ENCODE data around the gene ZNF543. TPM values are rescaled to one million over a fixed set of nuclear protein-coding genes. Genes with fewer than 3 reads are reported as not detected.

Gene ZNF543
- total RNA-seq, 4 donors from 2014 or later = 5.9 to 31.2 (median 10.2) TPM

DNA sequence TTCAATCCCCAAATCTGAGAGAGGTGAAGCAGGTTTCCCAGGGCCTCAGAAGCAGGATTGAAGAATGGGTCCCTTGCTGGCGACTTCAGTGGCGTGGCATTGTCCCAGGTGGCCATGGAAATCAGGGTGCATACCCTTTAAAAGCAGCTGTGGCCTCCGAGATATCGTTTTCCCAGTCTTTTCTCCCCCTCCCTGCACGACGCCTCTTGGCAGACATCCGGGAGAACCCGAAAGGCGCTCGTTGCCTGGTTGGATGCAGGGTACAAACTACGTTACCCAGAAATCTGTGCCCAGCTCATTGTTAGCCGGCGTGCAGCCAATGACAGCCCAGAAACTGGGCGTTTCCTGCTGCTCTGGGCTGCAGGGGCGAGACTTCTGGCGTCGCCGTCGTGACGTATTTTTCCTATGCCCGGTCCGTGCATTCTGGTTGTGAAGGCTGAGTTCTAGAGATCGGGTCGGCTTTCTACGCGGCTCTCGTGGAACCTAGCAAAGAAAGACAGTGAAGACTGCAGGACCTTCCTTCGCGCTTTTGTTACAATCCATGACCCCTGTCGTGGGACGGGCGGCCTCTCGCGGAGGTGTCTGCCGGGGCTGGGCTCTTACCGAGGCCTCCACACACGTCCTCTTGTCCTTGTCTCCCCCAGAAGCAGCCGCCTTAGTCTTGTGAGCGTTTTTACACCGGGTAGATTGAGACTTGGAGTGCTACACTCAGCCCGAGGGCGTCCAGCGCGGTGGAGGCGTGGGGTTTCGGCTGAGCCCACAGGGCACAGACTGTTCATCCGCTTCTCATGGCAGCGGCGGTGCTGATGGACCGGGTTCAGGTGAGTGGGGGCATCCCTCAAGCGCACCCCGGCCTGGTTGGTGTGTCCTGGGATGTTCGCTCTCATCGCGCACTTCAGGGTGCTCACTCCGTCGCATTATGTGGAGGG, 30.9 kb downstream of the ZNF543 start, which contains the start of gene ZNF304:
ZNF304 (plus strand) TSS at position 395 of the 929 bp plus-strand sequence; CDS start at position 789, 394 bp downstream.
- Histone ChIP-seq H3K27ac (peak within 1 kb of the TSS; percentile 32 to 37), H3K9me3 (peaks cover 0 to 40% of the 10 kb centered on the region in 2 donors), H3K4me3 (peak within 1 kb of the TSS; percentile 66 to 77), H3K36me3 (no peaks in the 10 kb centered on the region), H3K27me3 (no peaks in the 10 kb centered on the region), H3K4me1 (peaks cover 0 to 4% of the 10 kb centered on the region in 2 donors)
- DNase-seq = peak; percentile 86 to 88
- intact Hi-C loops (cut with DNase I; ENCODE audit: low total_unique reads) = no loop called here
- TF ChIP-seq POLR2A (IDR thresholded peaks at IDR 0.05) = peak in 1 of 2 donors; percentile 5
- TF ChIP-seq, protein P1, sequence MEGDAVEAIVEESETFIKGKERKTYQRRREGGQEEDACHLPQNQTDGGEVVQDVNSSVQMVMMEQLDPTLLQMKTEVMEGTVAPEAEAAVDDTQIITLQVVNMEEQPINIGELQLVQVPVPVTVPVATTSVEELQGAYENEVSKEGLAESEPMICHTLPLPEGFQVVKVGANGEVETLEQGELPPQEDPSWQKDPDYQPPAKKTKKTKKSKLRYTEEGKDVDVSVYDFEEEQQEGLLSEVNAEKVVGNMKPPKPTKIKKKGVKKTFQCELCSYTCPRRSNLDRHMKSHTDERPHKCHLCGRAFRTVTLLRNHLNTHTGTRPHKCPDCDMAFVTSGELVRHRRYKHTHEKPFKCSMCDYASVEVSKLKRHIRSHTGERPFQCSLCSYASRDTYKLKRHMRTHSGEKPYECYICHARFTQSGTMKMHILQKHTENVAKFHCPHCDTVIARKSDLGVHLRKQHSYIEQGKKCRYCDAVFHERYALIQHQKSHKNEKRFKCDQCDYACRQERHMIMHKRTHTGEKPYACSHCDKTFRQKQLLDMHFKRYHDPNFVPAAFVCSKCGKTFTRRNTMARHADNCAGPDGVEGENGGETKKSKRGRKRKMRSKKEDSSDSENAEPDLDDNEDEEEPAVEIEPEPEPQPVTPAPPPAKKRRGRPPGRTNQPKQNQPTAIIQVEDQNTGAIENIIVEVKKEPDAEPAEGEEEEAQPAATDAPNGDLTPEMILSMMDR (IDR thresholded peaks at IDR 0.05) = no peak

DNA sequence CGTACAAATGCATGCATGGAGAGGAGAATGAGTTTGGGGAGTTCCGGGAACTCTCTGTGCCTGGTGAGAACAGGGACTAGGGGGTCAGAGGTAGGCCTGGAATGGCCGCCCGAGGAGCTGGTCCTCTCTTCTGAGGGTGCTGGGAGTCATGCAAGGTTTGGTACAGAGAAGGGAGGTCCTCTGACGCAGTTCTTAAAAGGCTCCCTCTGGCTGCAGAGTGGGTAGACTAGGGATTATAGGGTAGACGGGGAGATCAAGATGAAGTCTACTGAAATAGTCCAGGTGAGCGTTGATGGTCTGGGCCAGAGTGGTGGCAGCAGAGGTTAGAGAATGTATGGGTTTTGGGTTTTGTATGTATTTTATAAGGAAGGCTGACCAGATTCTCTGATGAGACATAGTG, 31.6 kb downstream of the ZNF543 start:
- H3K27ac ChIP-seq = peak overlapping the region; percentile 32 to 37
- intact Hi-C loops (cut with DNase I; ENCODE audit: low total_unique reads) = no loop called here
- TF ChIP-seq, protein P1 (IDR thresholded peaks at IDR 0.05) = no peak
- no peak for TF ChIP-seq POLR2A (IDR thresholded peaks at IDR 0.05)
- H3K9me3 ChIP-seq = peaks cover 0 to 47% of the 10 kb centered on the region in 2 donors
- DNase-seq = no peak
- peaks cover 0 to 4% of the 10 kb centered on the region in 2 donors for H3K4me1 ChIP-seq
- H3K27me3 ChIP-seq = no peaks in the 10 kb centered on the region
- H3K36me3 ChIP-seq = no peaks in the 10 kb centered on the region
- peak overlapping the region; percentile 66 to 77 for H3K4me3 ChIP-seq

DNA sequence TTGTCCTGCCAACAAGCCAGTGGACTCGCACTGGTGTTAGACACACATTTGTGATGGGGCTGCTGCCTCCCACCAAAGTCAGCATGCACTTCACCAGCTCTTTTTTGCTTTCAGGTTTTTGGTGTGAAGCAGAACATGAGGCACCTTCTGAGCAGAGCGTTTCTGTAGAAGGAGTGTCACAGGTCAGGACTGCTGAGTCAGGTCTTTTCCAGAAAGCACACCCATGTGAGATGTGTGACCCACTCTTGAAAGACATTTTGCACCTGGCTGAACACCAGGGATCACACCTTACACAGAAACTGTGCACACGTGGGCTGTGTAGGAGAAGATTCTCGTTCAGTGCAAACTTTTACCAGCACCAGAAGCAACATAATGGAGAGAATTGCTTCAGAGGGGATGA, 35.6 kb downstream of the ZNF543 start:
- DNase-seq = no peak
- intact Hi-C loops (cut with DNase I; ENCODE audit: low total_unique reads) = no loop called here
- no peak overlapping the region for H3K27ac ChIP-seq
- H3K9me3 ChIP-seq = peaks cover 0 to 81% of the 10 kb centered on the region in 2 donors
- peaks cover 0 to 4% of the 10 kb centered on the region in 2 donors for H3K4me1 ChIP-seq
- H3K27me3 ChIP-seq = no peaks in the 10 kb centered on the region
- TF ChIP-seq, protein P1 (IDR thresholded peaks at IDR 0.05) = no peak
- no peak for TF ChIP-seq POLR2A (IDR thresholded peaks at IDR 0.05)
- H3K36me3 ChIP-seq = no peaks in the 10 kb centered on the region
- H3K4me3 ChIP-seq = no peak overlapping the region

DNA sequence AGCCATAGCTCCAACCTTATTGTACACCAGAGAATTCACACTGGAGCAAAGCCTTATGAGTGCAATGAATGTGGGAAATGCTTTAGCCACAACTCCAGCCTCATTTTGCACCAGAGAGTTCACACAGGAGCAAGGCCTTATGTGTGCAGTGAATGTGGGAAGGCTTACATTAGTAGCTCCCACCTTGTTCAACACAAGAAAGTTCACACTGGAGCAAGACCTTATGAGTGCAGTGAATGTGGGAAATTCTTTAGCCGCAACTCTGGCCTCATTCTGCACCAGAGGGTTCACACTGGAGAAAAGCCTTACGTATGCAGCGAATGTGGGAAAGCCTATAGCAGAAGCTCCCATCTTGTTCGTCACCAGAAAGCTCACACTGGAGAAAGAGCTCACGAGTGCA, 37.1 kb downstream of the ZNF543 start:
- TF ChIP-seq, protein P1 (IDR thresholded peaks at IDR 0.05) = no peak
- TF ChIP-seq POLR2A (IDR thresholded peaks at IDR 0.05) = no peak
- Histone ChIP-seq H3K27ac (no peak overlapping the region), H3K4me3 (no peak overlapping the region), H3K4me1 (no peaks in the 10 kb centered on the region), H3K36me3 (no peaks in the 10 kb centered on the region), H3K27me3 (no peaks in the 10 kb centered on the region), H3K9me3 (peaks cover 0 to 77% of the 10 kb centered on the region in 2 donors)
- no peak for DNase-seq
- intact Hi-C loops (cut with DNase I; ENCODE audit: low total_unique reads) = no loop called here

DNA sequence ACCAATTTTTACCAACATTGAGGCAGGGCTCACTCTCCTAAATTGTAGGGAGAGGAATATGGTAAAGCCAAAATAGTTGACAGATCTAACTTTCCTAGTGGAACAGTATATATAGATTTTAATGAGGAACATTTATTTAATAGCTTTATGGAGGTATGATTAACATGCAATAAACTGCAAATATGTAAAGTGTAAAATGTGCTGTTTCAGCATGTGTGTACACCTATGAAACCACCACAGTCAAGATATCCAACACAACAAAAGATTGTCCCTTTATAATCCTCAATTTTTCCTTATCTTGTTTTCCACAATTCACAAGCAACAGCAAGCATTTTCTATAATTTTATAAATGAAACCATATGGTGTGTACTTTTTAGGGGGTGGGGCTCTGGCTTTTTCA, 39.0 kb downstream of the ZNF543 start:
- H3K4me3 ChIP-seq = no peak overlapping the region
- H3K27ac ChIP-seq = no peak overlapping the region
- H3K4me1 ChIP-seq = no peaks in the 10 kb centered on the region
- TF ChIP-seq, protein P1 (IDR thresholded peaks at IDR 0.05) = no peak
- no peak for TF ChIP-seq POLR2A (IDR thresholded peaks at IDR 0.05)
- H3K9me3 ChIP-seq = peaks cover 0 to 60% of the 10 kb centered on the region in 2 donors
- H3K36me3 ChIP-seq = no peaks in the 10 kb centered on the region
- DNase-seq = no peak
- no peaks in the 10 kb centered on the region for H3K27me3 ChIP-seq
- intact Hi-C loops (cut with DNase I; ENCODE audit: low total_unique reads) = no loop called here
